ENCODE results near the gene CES3. TPM values are rescaled to one million over a fixed set of nuclear protein-coding genes. Genes with fewer than 3 reads are reported as not detected.

CES3 gene
- total and polyA plus RNA-seq, 2 donors: 0.19 TPM; not detected in 1

GRCh38 chr16:67000384-67001351 is 39.6 kb downstream of the CES3 start:
- H3K27ac ChIP-seq (ENCODE audit: low read depth): no peak overlapping the region
- 4% methylated on average over 88 of the region's 89 CpGs for WGBS
- H3K4me1 ChIP-seq (ENCODE audit: insufficient read depth): no peaks in the 10 kb centered on the region
- peak; percentile 26 for DNase-seq (ENCODE audit: extremely low spot score)
- peak overlapping the region; percentile 43 for H3K4me3 ChIP-seq (ENCODE audit: low read depth, low read length)
- H3K36me3 ChIP-seq (ENCODE audit: insufficient read depth): no peaks in the 10 kb centered on the region

GRCh38 chr16:67001726-67002125 is 40.7 kb downstream of the CES3 start:
- no peaks in the 10 kb centered on the region for H3K4me1 ChIP-seq (ENCODE audit: insufficient read depth)
- 89% methylated on average over 3 of the region's 3 CpGs for WGBS
- no peak for DNase-seq (ENCODE audit: extremely low spot score)
- H3K36me3 ChIP-seq (ENCODE audit: insufficient read depth): no peaks in the 10 kb centered on the region
- no peak overlapping the region for H3K27ac ChIP-seq (ENCODE audit: low read depth)
- no peak overlapping the region for H3K4me3 ChIP-seq (ENCODE audit: low read depth, low read length)

GRCh38 chr16:67006930-67007658 is 46.0 kb downstream of the CES3 start:
- Histone ChIP-seq H3K27ac (ENCODE audit: low read depth) (no peak overlapping the region), H3K4me3 (ENCODE audit: low read depth, low read length) (no peak overlapping the region), H3K36me3 (ENCODE audit: insufficient read depth) (no peaks in the 10 kb centered on the region), H3K4me1 (ENCODE audit: insufficient read depth) (no peaks in the 10 kb centered on the region)
- DNase-seq (ENCODE audit: extremely low spot score): no peak
- 82% methylated on average over 12 of the region's 12 CpGs for WGBS

GRCh38 chr16:67009158-67009557 is 48.1 kb downstream of the CES3 start:
- no peaks in the 10 kb centered on the region for H3K4me1 ChIP-seq (ENCODE audit: insufficient read depth)
- no peaks in the 10 kb centered on the region for H3K36me3 ChIP-seq (ENCODE audit: insufficient read depth)
- no peak for DNase-seq (ENCODE audit: extremely low spot score)
- WGBS: 86% methylated on average over 1 of the region's 1 CpG
- H3K4me3 ChIP-seq (ENCODE audit: low read depth, low read length): no peak overlapping the region
- H3K27ac ChIP-seq (ENCODE audit: low read depth): no peak overlapping the region

DNA sequence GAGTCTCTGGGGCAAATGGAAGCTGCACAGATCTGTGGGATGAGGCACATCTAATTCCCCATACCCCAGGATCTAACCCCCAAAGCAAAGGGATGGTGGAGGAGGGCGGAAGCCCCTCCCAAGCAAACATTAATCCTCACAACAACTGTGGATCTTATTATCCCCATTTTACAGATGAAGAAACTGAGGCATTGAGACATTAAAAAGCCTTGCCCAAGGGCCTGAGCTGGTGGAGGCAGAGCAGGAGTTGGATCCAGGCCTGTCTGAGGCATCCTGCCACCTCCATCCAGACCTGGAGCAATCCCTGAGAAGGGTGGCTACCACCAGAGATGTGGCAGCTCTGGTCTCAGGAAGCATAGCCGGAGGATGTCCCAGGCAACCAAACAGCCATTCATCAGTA is 50.2 kb downstream of the CES3 start:
- Histone ChIP-seq H3K27ac (ENCODE audit: low read depth) (no peak overlapping the region), H3K4me3 (ENCODE audit: low read depth, low read length) (no peak overlapping the region), H3K36me3 (ENCODE audit: insufficient read depth) (no peaks in the 10 kb centered on the region), H3K4me1 (ENCODE audit: insufficient read depth) (no peaks in the 10 kb centered on the region)
- 95% methylated on average over 2 of the region's 2 CpGs for WGBS
- DNase-seq (ENCODE audit: extremely low spot score): no peak

- Histone ChIP-seq H3K4me1 (ENCODE audit: insufficient read depth) (no peaks in the 10 kb centered on the region), H3K27ac (ENCODE audit: low read depth) (no peak overlapping the region), H3K4me3 (ENCODE audit: low read depth, low read length) (peak overlapping the region; percentile 56), H3K36me3 (ENCODE audit: insufficient read depth) (no peaks in the 10 kb centered on the region)
- no peak for DNase-seq (ENCODE audit: extremely low spot score)
- 9% methylated on average over 21 of the region's 21 CpGs for WGBS
These were observed 52.3 kb downstream of the CES3 start for GRCh38 chr16:67013233-67013822.

GRCh38 chr16:67013823-67014633 is 53.0 kb downstream of the CES3 start:
- DNase-seq (ENCODE audit: extremely low spot score): no peak
- Histone ChIP-seq H3K4me3 (ENCODE audit: low read depth, low read length) (peak overlapping the region; percentile 56), H3K36me3 (ENCODE audit: insufficient read depth) (no peaks in the 10 kb centered on the region), H3K4me1 (ENCODE audit: insufficient read depth) (no peaks in the 10 kb centered on the region), H3K27ac (ENCODE audit: low read depth) (no peak overlapping the region)
- under 1% methylated on average over 70 of the region's 70 CpGs for WGBS

- Histone ChIP-seq H3K4me3 (ENCODE audit: low read depth, low read length) (no peak overlapping the region), H3K36me3 (ENCODE audit: insufficient read depth) (no peaks in the 10 kb centered on the region), H3K4me1 (ENCODE audit: insufficient read depth) (no peaks in the 10 kb centered on the region), H3K27ac (ENCODE audit: low read depth) (no peak overlapping the region)
- 55% methylated on average over 6 of the region's 6 CpGs for WGBS
- no peak for DNase-seq (ENCODE audit: extremely low spot score)
These were observed 53.7 kb downstream of the CES3 start for GRCh38 chr16:67014634-67015312.

DNA sequence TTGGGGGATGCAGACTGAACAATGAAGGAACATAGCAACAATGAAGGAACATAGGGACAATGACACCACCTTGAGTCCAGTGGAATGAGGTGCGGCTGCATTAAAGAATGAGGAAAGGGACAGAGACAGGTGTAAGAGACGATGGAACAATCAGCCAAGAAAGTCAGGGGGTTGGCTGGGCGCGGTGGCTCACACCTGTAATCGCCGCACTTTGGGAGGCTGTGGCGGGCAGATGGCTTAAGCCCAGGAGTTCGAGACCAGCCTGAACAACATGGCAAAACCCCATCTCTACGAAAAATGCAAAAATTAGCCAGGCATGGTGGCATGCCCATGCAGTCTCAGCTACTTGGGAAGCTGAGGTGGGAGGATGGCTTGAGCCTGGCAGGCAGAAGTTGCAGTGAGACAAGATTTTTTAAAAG is 54.3 kb downstream of the CES3 start:
- Histone ChIP-seq H3K4me1 (ENCODE audit: insufficient read depth) (no peaks in the 10 kb centered on the region), H3K27ac (ENCODE audit: low read depth) (no peak overlapping the region), H3K4me3 (ENCODE audit: low read depth, low read length) (no peak overlapping the region), H3K36me3 (ENCODE audit: insufficient read depth) (no peaks in the 10 kb centered on the region)
- WGBS: 95% methylated on average over 9 of the region's 9 CpGs
- no peak for DNase-seq (ENCODE audit: extremely low spot score)

DNA sequence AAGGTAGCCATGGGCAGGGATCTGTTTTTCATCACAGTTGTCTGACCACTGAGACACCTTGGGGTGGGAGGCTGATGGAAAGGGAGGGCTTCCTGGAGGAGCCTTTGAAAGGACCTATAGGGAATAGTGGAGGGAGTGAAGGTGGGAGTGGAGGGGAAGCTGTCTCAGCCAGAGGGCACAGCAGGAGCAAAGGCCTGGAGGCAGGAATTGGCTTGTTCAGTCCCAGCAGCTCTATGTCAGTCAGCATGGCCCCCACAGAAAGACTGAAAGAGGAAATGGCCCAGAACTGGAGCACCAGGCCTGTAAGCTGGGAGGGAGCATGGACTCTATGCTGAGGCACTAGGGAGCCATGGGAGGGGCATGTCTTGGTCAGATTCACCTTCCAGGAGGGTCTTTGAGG is 55.1 kb downstream of the CES3 start:
- no peaks in the 10 kb centered on the region for H3K36me3 ChIP-seq (ENCODE audit: insufficient read depth)
- H3K27ac ChIP-seq (ENCODE audit: low read depth): no peak overlapping the region
- H3K4me1 ChIP-seq (ENCODE audit: insufficient read depth): no peaks in the 10 kb centered on the region
- DNase-seq (ENCODE audit: extremely low spot score): no peak
- no peak overlapping the region for H3K4me3 ChIP-seq (ENCODE audit: low read depth, low read length)

DNA sequence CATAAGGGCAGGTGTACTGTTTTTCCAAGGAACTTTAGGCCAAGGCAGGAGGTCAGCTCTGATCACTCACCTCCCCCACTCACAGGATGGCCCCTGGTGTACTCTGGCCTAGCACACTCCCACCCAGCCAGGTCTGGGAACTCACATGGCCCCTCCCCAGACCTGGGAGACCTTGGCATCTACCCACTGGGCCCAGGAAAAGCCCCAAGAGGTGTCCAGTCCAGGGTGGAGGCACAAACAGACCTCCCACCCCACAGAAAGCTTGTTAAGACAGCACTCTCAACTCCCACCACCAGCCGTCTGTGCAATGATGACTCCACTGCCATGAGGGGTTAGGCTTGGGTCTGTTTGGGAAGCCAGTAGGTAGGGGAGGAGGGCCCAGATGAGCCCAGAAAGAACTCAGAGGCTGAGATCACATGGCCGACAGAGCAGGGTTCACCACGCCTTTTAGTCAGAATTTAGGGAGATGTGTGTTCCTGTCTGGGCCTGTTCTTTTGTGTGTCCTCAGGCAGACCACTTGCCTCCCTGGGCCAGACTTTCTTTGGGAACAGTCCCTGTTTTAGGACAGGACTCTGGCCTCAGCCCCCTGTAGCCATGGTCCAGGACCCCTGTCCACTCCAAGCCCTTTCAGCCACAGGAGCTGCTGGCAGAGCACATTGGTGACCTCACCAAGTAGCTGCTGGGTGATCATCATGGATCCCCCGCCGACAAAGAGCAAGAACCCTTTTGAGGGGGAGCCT is 55.8 kb downstream of the CES3 start:
- Histone ChIP-seq H3K27ac (ENCODE audit: low read depth) (no peak overlapping the region), H3K4me3 (ENCODE audit: low read depth, low read length) (no peak overlapping the region), H3K36me3 (ENCODE audit: insufficient read depth) (no peaks in the 10 kb centered on the region), H3K4me1 (ENCODE audit: insufficient read depth) (no peaks in the 10 kb centered on the region)
- no peak for DNase-seq (ENCODE audit: extremely low spot score)
- WGBS: 84% methylated on average over 5 of the region's 5 CpGs

GRCh38 chr16:67017421-67017750 is 56.3 kb downstream of the CES3 start:
- 91% methylated on average over 4 of the region's 4 CpGs for WGBS
- H3K4me3 ChIP-seq (ENCODE audit: low read depth, low read length): no peak overlapping the region
- no peak for DNase-seq (ENCODE audit: extremely low spot score)
- no peaks in the 10 kb centered on the region for H3K36me3 ChIP-seq (ENCODE audit: insufficient read depth)
- H3K4me1 ChIP-seq (ENCODE audit: insufficient read depth): no peaks in the 10 kb centered on the region
- no peak overlapping the region for H3K27ac ChIP-seq (ENCODE audit: low read depth)
